Transverse colon (tissue), 4 donors: ENCODE measurements around the gene ARHGEF10L.

Source experiments
- CTCF ChIP-seq, 5 experiments: fragments of 200-600 bp in 3 of 5; fragments of 450-650 bp in 2 of 5; sonication (generic) in 3 of 5; IDR thresholded peaks; 1 replicate in 2 of 5; 2 replicates in 3 of 5; pipeline ENCODE4 v1.5.1; 2016 to 2017; ENCODE audit warnings: antibody characterized with exemption in 5 of 5, inconsistent platforms in 3 of 5, mild to moderate bottlenecking in 2 of 5, moderate library complexity in 1 of 5
- EP300 ChIP-seq: sonication (generic); formaldehyde crosslinking; IDR thresholded peaks from one replicate; pipeline ENCODE4 v1.6.1; 2017; ENCODE audit warnings: antibody characterized with exemption, low read depth
- POLR2A ChIP-seq: fragments of 450-650 bp; IDR thresholded peaks from one replicate; pipeline ENCODE4 v1.6.1; 2016; ENCODE audit warnings: antibody characterized with exemption, mild to moderate bottlenecking, moderate library complexity
- POLR2AphosphoS5 ChIP-seq, 3 donors: sonication (generic); formaldehyde crosslinking; IDR thresholded peaks; one replicate each; pipeline ENCODE4 v1.6.1; 2016; ENCODE audit warnings: antibody characterized with exemption in 3 of 3

- TF ChIP-seq POLR2A: no peak
- no peak for TF ChIP-seq CTCF (IDR thresholded peaks at IDR 0.05)
- TF ChIP-seq POLR2AphosphoS5 (IDR thresholded peaks at IDR 0.05): no peak
- TF ChIP-seq EP300: no peak
These were observed 184.7 kb downstream of the ARHGEF10L start for GRCh38 chr1:17724150-17724549.
